Kidney (tissue), 14 donors: Measurements from ENCODE around the gene ELN. TPM values are rescaled to one million over a fixed set of nuclear protein-coding genes. Genes with fewer than 3 reads are reported as not detected.
"Not testable (repeated sequence)": the region's sequence is repeated elsewhere in the genome, so short reads cannot be mapped to it uniquely, and the experiment has no call there.

Source experiments
- DNase-seq, 5 donors: peaks; one replicate each; pipeline ENCODE4 v3.0.0-alpha.2; 2013 to 2020
- FAIRE-seq: peaks from 2 replicates; lab custom pipeline; 2012; peaks lifted over from hg19 to GRCh38; lab: Jason Lieb, UNC
- H3K27ac ChIP-seq, 2 donors: one replicate each; pipeline ENCODE4 v1.7.0; 2013; ENCODE audit warnings: low read depth in 2 of 2, low read length in 2 of 2, inconsistent platforms in 1 of 2
- H3K27me3 ChIP-seq: one replicate; pipeline ENCODE4 v1.7.1; 2013; ENCODE audit warnings: low read length, inconsistent platforms; ENCODE audit not compliant: control insufficient read depth, insufficient read depth
- H3K36me3 ChIP-seq, 3 donors: one replicate each; pipeline versions ENCODE4 v1.7.0 to v1.7.1; 2013; ENCODE audit warnings: low read length in 3 of 3, control low read depth in 1 of 3, inconsistent platforms in 1 of 3; ENCODE audit not compliant: insufficient read depth in 3 of 3, control insufficient read depth in 2 of 3
- H3K4me1 ChIP-seq, 3 donors: one replicate each; pipeline versions ENCODE4 v1.7.0 to v1.7.1; 2013; ENCODE audit warnings: low read length in 3 of 3, inconsistent platforms in 1 of 3, low read depth in 1 of 3; ENCODE audit not compliant: control insufficient read depth in 2 of 3, insufficient read depth in 2 of 3
- H3K4me3 ChIP-seq, 3 donors: one replicate each; pipeline versions ENCODE4 v1.7.0 to v1.8.1; 2013; ENCODE audit warnings: low read length in 3 of 3, control low read depth in 1 of 3, inconsistent platforms in 1 of 3
- H3K9ac ChIP-seq, 3 donors: one replicate each; pipeline versions ENCODE4 v1.7.0 to v1.7.1; 2013; ENCODE audit warnings: low read length in 3 of 3, control low read depth in 1 of 3, inconsistent platforms in 1 of 3
- H3K9me3 ChIP-seq, 3 donors: one replicate each; pipeline versions ENCODE4 v1.7.0 to v1.7.1; 2013; ENCODE audit warnings: low read length in 3 of 3, control low read depth in 1 of 3, inconsistent platforms in 1 of 3; ENCODE audit not compliant: control insufficient read depth in 2 of 3, insufficient read depth in 1 of 3
- intact Hi-C: fragments of 100-400 bp; cut with DNase I; formaldehyde crosslinking; loops from one replicate; pipeline ENCODE4 v1.11.1; 2022
- polyA plus RNA-seq: library from polyadenylated mRNA; stranded (reverse); fragments of 350-450 nt; fragmentation: Illumina TruSeq; extraction: RNeasy Lipid Tissue Mini Kit (QIAGEN cat#74804); gene quantifications from one replicate; pipeline ENCODE4 v1.2.3, GENCODE V29; 2014; ENCODE audit warnings: low read depth, low replicate concordance; ENCODE audit not compliant: insufficient read depth
- total RNA-seq: library from RNA; stranded (reverse); fragmentation: NEBNext Ultra II Directional; extraction: Animal tissue kit (Norgen Biotek cat#: 25700); gene quantifications from one replicate; pipeline ENCODE4 v1.2.1, GENCODE V29; 2021
- TF ChIP-seq, protein P1 (sequence below): IDR thresholded peaks from 3 replicates; pipeline ENCODE4 v1.5.1; 2012; ENCODE audit warnings: mild to moderate bottlenecking, moderate library complexity, borderline replicate concordance; ENCODE audit not compliant: insufficient read depth; ENCODE audit errors: extremely low read depth
- donor health status: control.
- donor health status: control.
- donor health status: control.
- donor health status: control.
- donor health status: control.
- donor health status: DM: yes; HTN: yes; CAD: no.
- donor health status: Normal renal cell carcinoma (clear cell type).

Gene ELN
- total and polyA plus RNA-seq, 2 donors from 2014 or later = 14.9 to 44.8 TPM

DNA sequence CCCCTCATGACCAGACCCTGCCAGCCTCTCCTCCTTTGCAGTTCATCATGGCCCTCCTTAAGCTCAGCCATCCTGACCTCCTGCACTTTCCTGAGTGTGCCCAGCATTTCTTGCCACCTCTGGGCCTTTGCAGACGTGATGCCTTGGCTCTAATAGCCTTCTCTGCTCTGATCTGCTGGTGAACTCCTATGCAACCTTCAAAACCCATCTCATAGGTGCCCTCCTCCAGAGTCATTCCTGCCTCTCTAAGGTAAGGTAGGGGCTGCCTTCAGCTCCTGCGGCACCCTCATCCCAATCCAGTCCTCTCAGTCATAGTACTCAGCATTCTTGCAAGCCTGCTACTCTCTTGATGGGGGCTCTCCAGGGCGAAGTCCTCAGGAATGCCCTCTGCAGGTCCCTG, 19.3 kb upstream of the ELN start:
- H3K36me3 ChIP-seq = no peaks in the 10 kb centered on the region
- no peak for FAIRE-seq
- intact Hi-C loops = no loop called here
- no peak for DNase-seq
- no peaks in the 10 kb centered on the region for H3K27me3 ChIP-seq
- H3K4me1 ChIP-seq = no peaks in the 10 kb centered on the region
- no peak overlapping the region for H3K9ac ChIP-seq
- H3K9me3 ChIP-seq = no peaks in the 10 kb centered on the region
- H3K4me3 ChIP-seq = no peak overlapping the region
- TF ChIP-seq, protein P1, sequence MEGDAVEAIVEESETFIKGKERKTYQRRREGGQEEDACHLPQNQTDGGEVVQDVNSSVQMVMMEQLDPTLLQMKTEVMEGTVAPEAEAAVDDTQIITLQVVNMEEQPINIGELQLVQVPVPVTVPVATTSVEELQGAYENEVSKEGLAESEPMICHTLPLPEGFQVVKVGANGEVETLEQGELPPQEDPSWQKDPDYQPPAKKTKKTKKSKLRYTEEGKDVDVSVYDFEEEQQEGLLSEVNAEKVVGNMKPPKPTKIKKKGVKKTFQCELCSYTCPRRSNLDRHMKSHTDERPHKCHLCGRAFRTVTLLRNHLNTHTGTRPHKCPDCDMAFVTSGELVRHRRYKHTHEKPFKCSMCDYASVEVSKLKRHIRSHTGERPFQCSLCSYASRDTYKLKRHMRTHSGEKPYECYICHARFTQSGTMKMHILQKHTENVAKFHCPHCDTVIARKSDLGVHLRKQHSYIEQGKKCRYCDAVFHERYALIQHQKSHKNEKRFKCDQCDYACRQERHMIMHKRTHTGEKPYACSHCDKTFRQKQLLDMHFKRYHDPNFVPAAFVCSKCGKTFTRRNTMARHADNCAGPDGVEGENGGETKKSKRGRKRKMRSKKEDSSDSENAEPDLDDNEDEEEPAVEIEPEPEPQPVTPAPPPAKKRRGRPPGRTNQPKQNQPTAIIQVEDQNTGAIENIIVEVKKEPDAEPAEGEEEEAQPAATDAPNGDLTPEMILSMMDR = no peak
- no peak overlapping the region for H3K27ac ChIP-seq

DNA sequence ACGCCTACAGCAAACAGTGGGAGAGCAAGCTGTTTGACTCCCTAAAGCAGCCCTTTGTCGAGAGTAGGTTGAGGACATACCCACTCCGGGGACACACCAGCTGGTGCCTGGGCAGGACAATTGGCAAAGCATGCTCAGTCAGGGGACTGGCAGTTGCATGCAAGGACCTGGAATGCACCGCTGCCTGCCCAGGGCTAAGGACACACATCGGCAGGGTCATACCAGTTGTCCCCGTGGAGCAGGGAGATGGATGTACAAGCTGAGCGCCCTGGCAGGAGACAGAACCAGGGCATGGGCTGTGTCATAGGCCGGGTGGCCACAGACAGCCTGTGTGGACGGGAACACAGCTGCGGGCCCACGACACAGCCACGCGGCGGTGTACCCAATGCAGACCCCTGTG, 18.3 kb upstream of the ELN start:
- no peak for FAIRE-seq

DNA sequence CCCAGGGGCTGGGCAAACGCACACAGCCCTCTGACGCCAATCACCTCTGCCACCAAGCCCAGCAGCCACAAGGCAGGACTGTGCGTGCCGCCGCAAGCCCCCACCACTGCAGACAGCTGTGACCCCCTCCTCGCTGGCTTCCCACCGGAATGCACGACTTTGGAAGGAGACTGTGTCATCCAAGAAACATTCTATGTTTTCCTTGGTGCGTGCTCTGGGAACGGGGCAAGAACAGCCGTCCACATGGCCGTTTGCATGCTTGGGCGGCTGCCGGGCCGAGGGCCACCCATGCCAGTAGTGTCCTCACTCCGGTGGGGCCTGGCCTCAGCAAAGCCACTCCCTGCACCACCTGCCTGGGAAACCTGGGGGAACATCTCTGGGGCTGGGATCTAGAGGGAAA, 17.6 kb upstream of the ELN start:
- Histone ChIP-seq H3K27me3 (no peaks in the 10 kb centered on the region), H3K36me3 (no peaks in the 10 kb centered on the region), H3K4me1 (no peaks in the 10 kb centered on the region), H3K9me3 (no peaks in the 10 kb centered on the region), H3K27ac (no peak overlapping the region), H3K4me3 (no peak overlapping the region), H3K9ac (no peak overlapping the region)
- intact Hi-C loops = no loop called here
- FAIRE-seq (no peak), DNase-seq (peak in 1 of 5 donors; percentile 29)
- TF ChIP-seq, protein P1 = no peak

More for the DNA sequence above, 18.3 kb upstream of the ELN start:
- H3K27me3 ChIP-seq = no peaks in the 10 kb centered on the region
- H3K9ac ChIP-seq = no peak overlapping the region
- no peak for DNase-seq
- intact Hi-C loops = no loop called here
- no peak overlapping the region for H3K27ac ChIP-seq
- H3K4me3 ChIP-seq = no peak overlapping the region
- H3K4me1 ChIP-seq = no peaks in the 10 kb centered on the region
- H3K9me3 ChIP-seq = no peaks in the 10 kb centered on the region
- no peaks in the 10 kb centered on the region for H3K36me3 ChIP-seq
- TF ChIP-seq, protein P1 = no peak

DNA sequence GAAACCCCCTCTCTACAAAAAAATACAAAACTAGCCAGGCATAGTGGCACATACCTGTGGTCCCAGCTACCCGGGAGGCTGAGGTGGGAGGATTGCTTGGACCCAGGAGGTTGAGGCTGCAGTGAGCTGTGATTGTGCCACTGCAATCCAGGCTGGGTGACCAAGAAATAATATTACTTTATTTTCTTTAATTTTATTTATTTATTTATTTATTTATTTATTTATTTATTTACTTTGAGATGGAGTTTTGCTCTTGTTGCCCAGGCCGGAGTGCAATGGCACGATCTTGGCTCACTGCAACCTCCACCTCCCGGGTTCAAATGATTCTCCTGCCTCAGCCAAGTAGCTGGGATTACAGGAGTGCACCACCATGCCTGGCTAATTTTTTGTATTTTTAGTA, 16.6 kb upstream of the ELN start:
- DNase-seq, H3K4me3 ChIP-seq, H3K9me3 ChIP-seq, H3K9ac ChIP-seq, H3K27ac ChIP-seq, FAIRE-seq, intact Hi-C loops, H3K4me1 ChIP-seq, H3K27me3 ChIP-seq, H3K36me3 ChIP-seq: not testable (repeated sequence)
